ENCODE measurements around the gene PRPS1L1. TPM values are rescaled to one million over a fixed set of nuclear protein-coding genes. Genes with fewer than 3 reads are reported as not detected.

The PRPS1L1 gene
- not detected for total RNA-seq

DNA sequence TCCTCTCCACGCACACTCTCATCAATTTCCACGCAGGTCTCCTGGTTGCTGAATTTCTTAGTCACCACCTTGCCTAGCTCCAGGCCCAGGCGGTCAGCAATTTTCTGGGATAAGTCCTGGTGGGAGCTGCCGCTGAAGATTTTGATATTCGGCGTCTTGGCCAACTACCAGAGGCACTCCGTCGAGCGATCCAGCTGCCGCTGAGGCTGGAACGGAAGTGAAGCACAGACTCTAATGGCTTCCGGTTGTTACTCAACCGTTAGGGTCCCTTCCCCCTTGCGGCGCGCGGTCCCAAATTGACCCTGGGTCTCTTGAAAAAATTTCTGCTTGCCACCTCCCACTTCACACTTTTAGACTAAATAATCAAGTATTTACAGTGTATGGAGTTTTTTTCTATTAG is at the start of gene PRPS1L1:
TSS of gene PRPS1L1 (minus strand) at position 219 of the 400 bp plus-strand sequence.

Other genes starting within 250 kb of the PRPS1L1 start
- 10 to 100 TPM; 25.3 to 25.7 TPM for gene SNX13, start 87.4 kb downstream of the PRPS1L1 start, total RNA-seq

All from activated naive CD4-positive, alpha-beta T cell treated with anti-CD3 and anti-CD28 coated beads, Interleukin-2, amount 10 ng/mL, durations not matched to agents 5 hours and 36 hours (primary cell).